NOMO-1 (cell line): ENCODE results near the gene IFNA1.
"Not testable (repeated sequence)": the region's sequence is repeated elsewhere in the genome, so short reads cannot be mapped to it uniquely, and the experiment has no call there.

Experiments used
- DNase-seq, 2 experiments: peaks; one replicate each; lab custom pipeline; 2025; ENCODE audit not compliant: unreplicated experiment in 2 of 2; lab: John Stamatoyannopoulos, UW

Gene IFNA1

GRCh38 chr9:21443849-21444625 is 3.8 kb downstream of the IFNA1 start:
- no peak for DNase-seq

DNA sequence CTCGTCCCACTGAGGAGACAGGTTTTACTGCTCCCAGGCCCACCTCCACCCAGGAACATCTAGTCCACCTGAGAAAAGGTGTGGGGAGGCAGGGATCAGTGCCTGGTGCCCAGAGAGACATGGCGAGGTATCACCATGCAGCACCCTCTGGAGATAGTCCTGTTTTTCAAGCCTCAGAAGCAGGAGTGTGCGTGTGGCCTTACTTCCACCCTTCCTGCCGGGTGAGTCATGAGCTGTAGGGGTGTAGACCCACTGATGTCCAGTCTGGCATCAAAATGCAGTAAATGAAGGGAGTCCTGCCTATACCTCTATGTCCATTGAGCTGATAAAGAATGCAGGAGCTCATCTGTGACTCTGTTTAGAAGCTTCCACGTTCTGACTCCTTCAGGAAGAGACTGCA is 9.1 kb downstream of the IFNA1 start:
- DNase-seq = not testable (repeated sequence)

DNA sequence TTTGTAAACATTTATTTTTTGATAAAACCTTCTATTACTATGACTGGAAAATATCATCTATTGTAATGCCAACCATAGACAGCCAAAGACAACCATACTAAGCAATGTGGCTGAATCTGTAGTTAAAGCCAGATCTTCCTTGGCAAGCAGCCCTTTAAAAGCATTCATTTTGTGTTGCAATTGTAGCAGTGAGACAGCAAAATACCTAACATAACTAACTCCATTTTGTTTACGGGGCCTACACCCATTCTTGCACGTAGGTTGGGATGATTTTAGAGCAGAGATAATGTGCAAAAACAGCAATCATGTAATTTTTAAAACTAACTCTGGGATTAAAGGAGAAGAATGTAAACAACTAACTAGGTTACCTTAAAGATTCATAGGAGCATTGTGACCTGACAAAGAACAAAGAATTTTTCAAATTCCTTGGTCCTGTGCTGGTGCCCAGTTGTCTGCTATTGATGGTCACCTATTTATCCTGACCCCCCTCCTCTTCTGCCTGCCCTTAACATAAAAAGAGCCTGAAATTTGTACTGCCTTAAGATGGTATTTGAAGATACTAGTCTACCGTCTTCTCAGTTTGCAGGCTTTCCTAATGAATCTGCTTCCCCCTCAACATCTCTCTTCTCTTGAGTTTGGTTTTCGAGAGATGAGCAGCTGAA is 10.6 kb downstream of the IFNA1 start:
- no peak for DNase-seq

GRCh38 chr9:21452681-21453080 is 12.4 kb downstream of the IFNA1 start:
- DNase-seq = no peak

- no peak for DNase-seq
These were observed 13.9 kb downstream of the IFNA1 start for GRCh38 chr9:21454149-21454548.

GRCh38 chr9:21455320-21455719 is 15.1 kb downstream of the IFNA1 start:
- DNase-seq = no peak

GRCh38 chr9:21461377-21461776 is 21.1 kb downstream of the IFNA1 start:
- no peak for DNase-seq

- DNase-seq = no peak
These were observed 24.9 kb downstream of the IFNA1 start for GRCh38 chr9:21465138-21465537.

DNA sequence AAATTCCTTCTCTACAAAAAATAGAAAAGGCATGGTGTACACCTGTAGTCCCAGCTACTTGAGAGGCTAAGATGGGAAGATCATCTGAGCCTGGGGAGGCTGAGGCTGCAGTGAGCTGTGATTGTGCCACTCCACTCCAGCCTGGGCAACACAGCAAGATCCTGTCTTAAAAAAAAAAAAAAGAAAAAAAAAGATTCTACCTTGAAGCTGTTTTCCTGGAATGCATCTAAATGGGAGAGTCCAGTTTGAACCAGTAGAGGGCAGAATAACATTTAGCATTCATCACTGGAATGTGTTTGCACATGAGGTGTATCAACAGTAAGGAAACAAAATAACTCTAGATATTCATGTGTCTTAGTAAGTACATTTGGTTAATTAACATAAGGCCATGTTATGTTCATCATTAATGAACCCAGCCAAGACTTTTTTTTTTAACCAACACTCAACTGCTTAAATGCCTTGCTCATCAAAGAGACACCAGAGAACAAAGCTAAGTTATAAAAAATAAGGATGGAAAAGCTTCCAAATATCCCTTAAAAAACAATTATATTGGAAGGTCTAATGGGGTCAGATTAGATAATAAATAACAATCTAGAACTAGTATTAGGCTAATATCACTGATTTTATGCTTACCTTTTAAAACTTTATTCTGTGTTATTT is 25.8 kb downstream of the IFNA1 start:
- DNase-seq = no peak

DNA sequence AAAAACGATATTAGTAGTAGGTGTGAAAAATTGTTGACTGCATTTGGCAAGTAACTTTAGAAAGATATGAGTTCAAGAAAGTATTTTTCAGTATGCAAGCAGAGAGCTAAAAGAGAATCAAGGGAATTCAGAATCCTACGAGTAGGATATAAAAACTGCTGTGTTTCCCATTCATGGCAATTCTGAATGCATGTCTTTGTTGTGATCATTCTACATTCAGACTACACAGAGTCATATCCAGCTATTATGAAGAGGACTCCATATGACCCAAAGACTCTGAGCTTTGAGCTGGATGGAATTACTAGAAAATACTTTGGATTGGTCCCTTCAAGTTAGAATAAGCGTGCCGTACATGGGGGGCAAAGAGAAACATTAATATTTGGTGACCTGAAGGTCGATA is 29.9 kb downstream of the IFNA1 start:
- no peak for DNase-seq

- DNase-seq = no peak
These were observed 33.0 kb downstream of the IFNA1 start for GRCh38 chr9:21473236-21473635.

- DNase-seq = no peak
These were observed 37.2 kb downstream of the IFNA1 start for GRCh38 chr9:21477466-21477865.

GRCh38 chr9:21479152-21479702 is 39.0 kb downstream of the IFNA1 start:
- no peak for DNase-seq

GRCh38 chr9:21481470-21482056 is 41.3 kb downstream of the IFNA1 start:
- DNase-seq = no peak

DNA sequence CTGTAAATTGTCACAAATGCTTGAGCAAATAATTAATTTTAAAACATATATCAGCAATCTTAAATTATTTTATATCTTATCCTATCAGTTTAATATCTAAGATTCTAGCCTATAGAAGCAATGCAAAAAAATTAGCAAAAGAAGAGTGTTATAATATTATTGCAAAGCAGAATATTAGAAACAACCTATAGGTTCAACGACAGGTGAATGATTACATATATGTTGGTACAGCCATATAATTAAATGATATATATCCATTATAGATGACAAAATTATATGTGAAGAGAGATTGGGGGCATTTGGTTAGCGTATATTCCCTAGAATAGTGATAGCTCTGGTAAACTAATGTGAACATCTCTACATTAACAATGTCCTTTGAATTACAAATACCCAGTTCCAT is 42.0 kb downstream of the IFNA1 start, which contains the start of gene IFNE:
Gene IFNE (minus strand): TSS at position 101 of the 400 bp plus-strand sequence. CDS start 619 bp downstream, outside the sequence.
- no peak for DNase-seq
